K562 (cell line): Measurements from ENCODE around the gene GPR152. TPM values are rescaled to one million over a fixed set of nuclear protein-coding genes. Genes with fewer than 3 reads are reported as not detected.

Experiments
- ATAC-seq: fragments of 200-7000 bp; cut with Tn5 transposase; 3 replicates; pipeline ENCODE4 v1.9.1; 2020; ENCODE audit warnings: moderate library complexity
- BruUV-seq: library from RNA; stranded (reverse); fragments of 400-500 nt; replicated peaks from 2 replicates; lab custom pipeline; 2021; lab: Mats Ljungman, UMichigan
- CTCF ChIA-PET: fragments of 300-600 bp; formaldehyde crosslinking; extraction: SDS; loops from one replicate; lab custom pipeline; 2021; ENCODE audit warnings: low intra/inter-chr PET ratio; lab: Yijun Ruan, JAX
- POLR2A ChIA-PET: fragments of 300-600, 350-650 bp; sonication (Branson Sonifier 250); formaldehyde crosslinking; extraction: SDS; loops from one replicate; lab custom pipeline; 2021; ENCODE audit warnings: antibody characterized with exemption, inconsistent platforms; lab: Yijun Ruan, JAX
- DNase-seq, 4 experiments: peaks; one replicate each; pipeline versions ENCODE4 v3.0.0 to v3.0.0-alpha.2; 2011 to 2018; ENCODE audit warnings: low spot score in 3 of 4, mixed read lengths in 3 of 4; ENCODE audit errors: extremely low read depth in 1 of 4
- FAIRE-seq: peaks from 2 replicates; lab custom pipeline; 2011; peaks lifted over from hg19 to GRCh38; lab: Jason Lieb, UNC
- H2AFZ ChIP-seq: 2 replicates; pipeline ENCODE4 v1.6.0; 2011; ENCODE audit warnings: low read depth, low read length, control low read depth, inconsistent platforms
- H3K27ac ChIP-seq: fragments of 200-600 bp; 3 replicates; pipeline ENCODE4 v1.8.0; 2011; ENCODE audit warnings: low read depth, mild to moderate bottlenecking, control low read depth, inconsistent platforms, low read length, moderate library complexity, mixed read lengths; ENCODE audit errors: extremely low read depth
- H3K27me3 ChIP-seq, 2 experiments: fragments of 300-600 bp in 1 of 2; 2 replicates in 1 of 2; 3 replicates in 1 of 2; pipeline versions ENCODE4 v1.6.0 to v1.8.0; 2011; ENCODE audit warnings: inconsistent platforms in 2 of 2, low read length in 2 of 2, mild to moderate bottlenecking in 1 of 2, mixed read lengths in 1 of 2, moderate library complexity in 1 of 2; ENCODE audit not compliant: control insufficient read depth in 2 of 2, insufficient read depth in 2 of 2
- H3K36me3 ChIP-seq: fragments of 300-600 bp; 3 replicates; pipeline ENCODE4 v1.8.0; 2011; ENCODE audit warnings: mild to moderate bottlenecking, low read length, inconsistent platforms; ENCODE audit not compliant: control insufficient read depth, insufficient read depth
- H3K4me1 ChIP-seq, 2 experiments: fragments of 200-600 bp in 1 of 2; replicated peaks in 1 of 2; 2 replicates in 1 of 2; 3 replicates in 1 of 2; pipeline versions ENCODE4 v1.5.1 to v1.8.0; 2011; ENCODE audit warnings: inconsistent platforms in 2 of 2, low read length in 2 of 2, mild to moderate bottlenecking in 1 of 2, mixed read lengths in 1 of 2, moderate library complexity in 1 of 2; ENCODE audit not compliant: control insufficient read depth in 2 of 2, insufficient read depth in 2 of 2
- H3K4me2 ChIP-seq: 2 replicates; pipeline ENCODE4 v1.6.1; 2011; ENCODE audit warnings: low read length, control low read depth, inconsistent platforms, mixed read lengths; ENCODE audit not compliant: insufficient read depth
- H3K4me3 ChIP-seq: fragments of 200-600 bp; sonication (generic), shearing (Covaris generic); 2 replicates; pipeline ENCODE4 v1.5.1; 2016; ENCODE audit warnings: control low read depth, inconsistent platforms
- H3K79me2 ChIP-seq: fragments of 200-600 bp; 3 replicates; pipeline ENCODE4 v1.8.0; 2011; ENCODE audit warnings: low read length, inconsistent platforms; ENCODE audit not compliant: control insufficient read depth, insufficient read depth
- H3K9ac ChIP-seq, 2 experiments: 2 replicates each; pipeline versions ENCODE4 v1.6.0 to v1.6.1; 2011; ENCODE audit warnings: low read depth in 2 of 2, low read length in 2 of 2, control low read depth in 1 of 2, inconsistent platforms in 1 of 2, mild to moderate bottlenecking in 1 of 2, mixed read lengths in 1 of 2; ENCODE audit not compliant: insufficient read depth in 1 of 2
- H3K9me1 ChIP-seq: one replicate; pipeline ENCODE4 v1.6.0; 2011; ENCODE audit warnings: inconsistent platforms, mild to moderate bottlenecking, low read length, moderate library complexity; ENCODE audit not compliant: control insufficient read depth, insufficient read depth
- H3K9me3 ChIP-seq: replicated peaks from 2 replicates; pipeline ENCODE4 v1.5.1; 2011; ENCODE audit warnings: low read depth, low read length, inconsistent platforms; ENCODE audit not compliant: control insufficient read depth, insufficient read depth
- H4K20me1 ChIP-seq: replicated peaks from 2 replicates; pipeline ENCODE4 v1.6.1; 2011; ENCODE audit warnings: low read length, inconsistent platforms, mixed read lengths; ENCODE audit not compliant: control insufficient read depth, insufficient read depth
- ARID4B ChIP-seq: sonication (generic); formaldehyde crosslinking; IDR thresholded peaks from 2 replicates; pipeline ENCODE4 v1.8.0; 2022; ENCODE audit warnings: mild to moderate bottlenecking, missing genetic modification reagents
- BCOR ChIP-seq: fragments of 450-650 bp; IDR thresholded peaks from 2 replicates; pipeline ENCODE4 v1.6.1; 2016
- CTBP1 ChIP-seq: fragments of 450-650 bp; IDR thresholded peaks from 2 replicates; pipeline ENCODE4 v1.6.1; 2016; ENCODE audit warnings: borderline replicate concordance
- CTCFL ChIP-seq: IDR thresholded peaks from 2 replicates; pipeline ENCODE4 v1.6.1; 2011; ENCODE audit warnings: borderline replicate concordance, low read depth, mild to moderate bottlenecking, moderate library complexity, low read length; ENCODE audit not compliant: insufficient read depth, poor library complexity, severe bottlenecking
- CXXC5 ChIP-seq: fragments of 250-450 bp; sonication (Bioruptor Pico); IDR thresholded peaks from 2 replicates; pipeline ENCODE4 v1.8.0; 2022; ENCODE audit warnings: inconsistent platforms, mild to moderate bottlenecking, moderate library complexity
- DPF2 ChIP-seq: fragments of 450-650 bp; IDR thresholded peaks from 2 replicates; pipeline ENCODE4 v1.6.1; 2016
- HDAC1 ChIP-seq, 2 experiments: fragments of 450-650 bp; IDR thresholded peaks; 2 replicates each; pipeline ENCODE4 v1.6.1; 2016 to 2017; ENCODE audit warnings: inconsistent platforms in 1 of 2, mild to moderate bottlenecking in 1 of 2, moderate library complexity in 1 of 2
- RBM17 ChIP-seq: fragments of 200-400 bp; formaldehyde crosslinking; IDR thresholded peaks from 2 replicates; pipeline ENCODE4 v1.6.1; 2017; ENCODE audit warnings: low read depth, mild to moderate bottlenecking, low read length, borderline replicate concordance
- RCOR1 ChIP-seq, 2 experiments: IDR thresholded peaks; 2 replicates each; pipeline ENCODE4 v1.6.1; 2012; ENCODE audit warnings: low read depth in 2 of 2, low read length in 2 of 2, borderline replicate concordance in 1 of 2, improper control_type of control experiment in 1 of 2
- STAT5B ChIP-seq: fragments of 250-450 bp; sonication (Bioruptor Pico); IDR thresholded peaks from 2 replicates; pipeline ENCODE4 v1.8.0; 2021; ENCODE audit warnings: mild to moderate bottlenecking, inconsistent platforms
- ZBED1 ChIP-seq: IDR thresholded peaks from 2 replicates; pipeline ENCODE4 v1.6.1; 2014
- ZBTB17 ChIP-seq: fragments of 450-650 bp; formaldehyde crosslinking; IDR thresholded peaks from 2 replicates; pipeline ENCODE4 v1.4.0; 2020; ENCODE audit warnings: mild to moderate bottlenecking
- ZNF140 ChIP-seq: fragments of 250-450 bp; sonication (Bioruptor Pico); IDR thresholded peaks from 2 replicates; pipeline ENCODE4 v1.8.0; 2021; ENCODE audit warnings: moderate library complexity, mild to moderate bottlenecking, inconsistent platforms
- ZNF24 ChIP-seq: fragments of 450-650 bp; IDR thresholded peaks from 2 replicates; pipeline ENCODE4 v1.6.1; 2016
- WGBS: fragments of 100-300 bp; shearing (Covaris generic); methylation state at CpG from one replicate; pipeline ENCODE4 v1.1.6; 2016; ENCODE audit warnings: low coverage, mixed read lengths; ENCODE audit not compliant: insufficient coverage; ENCODE audit errors: missing lambda C conversion rate; 5-methylcytosine and 5-hydroxymethylcytosine counted together
- in situ Hi-C: fragments of 300-500 bp; cut with MboI; formaldehyde crosslinking; loops from 4 replicates; pipeline ENCODE4 v1.15.0; 2018; ENCODE audit warnings: inconsistent platforms, mixed read lengths
- intact Hi-C: fragments of 100-400 bp; cut with micrococcal nuclease; formaldehyde crosslinking; loops from 2 replicates; pipeline ENCODE4 v1.14.2; 2022
- polyA plus RNA-seq, 8 experiments: library from polyadenylated mRNA; depleted of rRNA in 4 of 8; stranded (reverse) in 5 of 8; unstranded in 3 of 8; fragments of >200 nt; fragmentation: Nextera tagmentation in 2 of 8; fragmentation: Illumina TruSeq in 1 of 8; extraction: Ambion mirVana in 2 of 8; extraction: Trizol in 1 of 8; gene quantifications; 2 replicates each; pipeline versions ENCODE4 v1.2.1 to v1.2.3, GENCODE V29; 2011 to 2014; ENCODE audit warnings: inconsistent platforms in 1 of 8, missing spikeins in 1 of 8
- total RNA-seq, 7 experiments: library from RNA; depleted of rRNA in 6 of 7; stranded (reverse); fragments of >200 nt in 6 of 7; fragmentation: Illumina TruSeq in 2 of 7; extraction: Trizol in 2 of 7; gene quantifications; 2 replicates each; pipeline versions ENCODE4 v1.2.1 to v1.2.3, GENCODE V29; 2011 to 2021; ENCODE audit warnings: low replicate concordance in 1 of 7
- TF ChIP-seq, protein P1 (sequence below): sonication (generic); formaldehyde crosslinking; IDR thresholded peaks from 2 replicates; pipeline ENCODE4 v1.8.0; 2023; ENCODE audit warnings: mild to moderate bottlenecking, missing genetic modification reagents

Gene GPR152
- total and polyA plus RNA-seq, 9 of the 15 experiments (the other 6 are each of a cell fraction or from before 2014, with no cell fraction given): not detected

GRCh38 chr11:67463186-67463585 is 10.7 kb upstream of the GPR152 start:
- H3K27ac ChIP-seq: peak overlapping the region; percentile 86
- ATAC-seq (peak; percentile 44), DNase-seq (peak; percentile 49 to 73 (median 56)), FAIRE-seq (peak; percentile 23)
- H2AFZ ChIP-seq: peak overlapping the region; percentile 84
- peaks cover 8% of the 10 kb centered on the region for H3K79me2 ChIP-seq
- H3K36me3 ChIP-seq: no peaks in the 10 kb centered on the region
- no peaks in the 10 kb centered on the region for H3K27me3 ChIP-seq
- no peaks in the 10 kb centered on the region for H3K9me1 ChIP-seq
- in situ Hi-C loops (no loop called here), intact Hi-C loops (no loop called here)
- peak overlapping the region; percentile 80 for H3K4me2 ChIP-seq
- H3K4me3 ChIP-seq: no peak overlapping the region
- BruUV-seq: no TSS peak
- no peaks in the 10 kb centered on the region for H4K20me1 ChIP-seq
- H3K9me3 ChIP-seq: no peaks in the 10 kb centered on the region
- 12% methylated on average over 10 of the region's 10 CpGs for WGBS
- peak overlapping the region; percentile 78 to 82; a peak in 3 of 4 replicates for H3K9ac ChIP-seq
- ChIA-PET CTCF (no interaction called here), POLR2A (interaction anchor here (0.6 to 1.8 kb wide), 5 partner anchors 12 to 1232 kb away, joined by 3 to 5 read pairs (median 4); partner anchors contain the start of genes AIP and RPS6KB2)
- peaks cover 18 to 45% of the 10 kb centered on the region in 2 experiments; a peak in 4 of 5 replicates for H3K4me1 ChIP-seq
- TF ChIP-seq ZBTB17 (CRISPR knock-in tag) (0 out of 2 replicates have a peak, but pooled peaks have one; percentile 50), ZNF140 (CRISPR knock-in tag) (no peak), HDAC1 (IDR thresholded peaks at IDR 0.05) (no peak), ZBED1 (0 out of 2 replicates have a peak, but pooled peaks have one; percentile 46), RBM17 (no peak), CTCFL (peak; percentile 20), DPF2 (peak; percentile 33; the same call in 1 of the 2 replicates), ZNF24 (no peak), RCOR1 (IDR thresholded peaks at IDR 0.05; ENCODE audit: borderline replicate concordance in 1 of 2, low read depth in 2 of 2, low read length in 2 of 2) (peak in 1 of 2 experiments; percentile 57; a peak in 1 of 4 replicates), STAT5B (CRISPR knock-in tag) (no peak), BCOR (peak; percentile 50; the same call in 1 of the 2 replicates), CXXC5 (CRISPR knock-in tag) (0 out of 2 replicates have a peak, but pooled peaks have one; percentile 4), ARID4B (CRISPR knock-in tag) (no peak), CTBP1 (0 out of 2 replicates have a peak, but pooled peaks have one; percentile 22)
- TF ChIP-seq, protein P1, sequence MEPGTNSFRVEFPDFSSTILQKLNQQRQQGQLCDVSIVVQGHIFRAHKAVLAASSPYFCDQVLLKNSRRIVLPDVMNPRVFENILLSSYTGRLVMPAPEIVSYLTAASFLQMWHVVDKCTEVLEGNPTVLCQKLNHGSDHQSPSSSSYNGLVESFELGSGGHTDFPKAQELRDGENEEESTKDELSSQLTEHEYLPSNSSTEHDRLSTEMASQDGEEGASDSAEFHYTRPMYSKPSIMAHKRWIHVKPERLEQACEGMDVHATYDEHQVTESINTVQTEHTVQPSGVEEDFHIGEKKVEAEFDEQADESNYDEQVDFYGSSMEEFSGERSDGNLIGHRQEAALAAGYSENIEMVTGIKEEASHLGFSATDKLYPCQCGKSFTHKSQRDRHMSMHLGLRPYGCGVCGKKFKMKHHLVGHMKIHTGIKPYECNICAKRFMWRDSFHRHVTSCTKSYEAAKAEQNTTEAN (CRISPR knock-in tag): 0 out of 2 replicates have a peak, but pooled peaks have one; percentile 41
